Activated naive CD4-positive, alpha-beta T cell treated with anti-CD3 and anti-CD28 coated beads, Interleukin-2, amount 10 ng/mL, durations not matched to agents 7 days and 5 days (primary cell): ENCODE results near the gene BLZF1.
"Not testable (repeated sequence)": the region's sequence is repeated elsewhere in the genome, so short reads cannot be mapped to it uniquely, and the experiment has no call there.

Experiments
- CTCF ChIA-PET: fragments of 350-600 bp; sonication (Branson Sonifier 250); formaldehyde crosslinking; loops from one replicate; lab custom pipeline; 2021; ENCODE audit warnings: antibody characterized with exemption; lab: Charles Lee
- DNase-seq: peaks from one replicate; pipeline ENCODE4 v3.0.0-alpha.2; 2020
- H3K27ac Mint-ChIP-seq: one replicate; pipeline ENCODE4 v1.8.0; 2021; ENCODE audit warnings: mild to moderate bottlenecking, moderate library complexity, mixed read lengths
- H3K27me3 Mint-ChIP-seq: one replicate; pipeline ENCODE4 v1.8.0; 2021; ENCODE audit warnings: mild to moderate bottlenecking, mixed read lengths
- H3K36me3 Mint-ChIP-seq: one replicate; pipeline ENCODE4 v1.8.0; 2021; ENCODE audit warnings: mixed read lengths
- H3K4me1 Mint-ChIP-seq: one replicate; pipeline ENCODE4 v1.8.0; 2021; ENCODE audit warnings: mixed read lengths
- H3K4me3 Mint-ChIP-seq: one replicate; pipeline ENCODE4 v1.8.0; 2021; ENCODE audit warnings: mild to moderate bottlenecking, moderate library complexity, mixed read lengths
- H3K9me3 Mint-ChIP-seq: one replicate; pipeline ENCODE4 v1.8.0; 2021; ENCODE audit warnings: mixed read lengths

BLZF1 gene

GRCh38 chr1:169371404-169371803 lies 3.4 kb downstream of the BLZF1 start:
- CTCF ChIA-PET, result interaction anchor here (1.4 kb wide), 1 partner anchor 11 kb away, joined by 3 read pairs; no protein-coding TSS in a partner anchor
- H3K9me3 Mint-ChIP-seq, result no peaks in the 10 kb centered on the region
- DNase-seq, result no peak
- peaks cover 32% of the 10 kb centered on the region for H3K4me1 Mint-ChIP-seq
- peak overlapping the region; percentile 13 for H3K27ac Mint-ChIP-seq
- H3K36me3 Mint-ChIP-seq, result peaks cover 31% of the 10 kb centered on the region
- H3K27me3 Mint-ChIP-seq, result no peaks in the 10 kb centered on the region
- peak overlapping the region; percentile 27 for H3K4me3 Mint-ChIP-seq

GRCh38 chr1:169381162-169381561 lies 13.2 kb downstream of the BLZF1 start:
- Mint-ChIP-seq H3K27me3 (no peaks in the 10 kb centered on the region), H3K27ac (no peak overlapping the region), H3K36me3 (peaks cover 46% of the 10 kb centered on the region), H3K9me3 (no peaks in the 10 kb centered on the region), H3K4me1 (no peaks in the 10 kb centered on the region), H3K4me3 (no peak overlapping the region)
- CTCF ChIA-PET, result no interaction called here
- no peak for DNase-seq

- H3K9me3 Mint-ChIP-seq, result no peaks in the 10 kb centered on the region
- no peak overlapping the region for H3K27ac Mint-ChIP-seq
- no peaks in the 10 kb centered on the region for H3K4me1 Mint-ChIP-seq
- H3K4me3 Mint-ChIP-seq, result no peak overlapping the region
- CTCF ChIA-PET, result interaction anchor here (1.4 kb wide), 1 partner anchor 11 kb away, joined by 3 read pairs; no protein-coding TSS in a partner anchor
- H3K36me3 Mint-ChIP-seq, result peaks cover 41% of the 10 kb centered on the region
- no peaks in the 10 kb centered on the region for H3K27me3 Mint-ChIP-seq
- DNase-seq, result no peak
Measured at GRCh38 chr1:169383449-169383848, 15.5 kb downstream of the BLZF1 start.

- Mint-ChIP-seq H3K4me1 (peaks cover 17% of the 10 kb centered on the region), H3K27me3 (no peaks in the 10 kb centered on the region), H3K36me3 (peaks cover 49% of the 10 kb centered on the region), H3K4me3 (no peak overlapping the region), H3K9me3 (no peaks in the 10 kb centered on the region), H3K27ac (no peak overlapping the region)
- CTCF ChIA-PET, result interaction anchor here (0.6 to 0.7 kb wide), 2 partner anchors 17 to 801 kb away, joined by 3 read pairs; no protein-coding TSS in a partner anchor
- no peak for DNase-seq
Measured at GRCh38 chr1:169387399-169387798, 19.4 kb downstream of the BLZF1 start.

DNA sequence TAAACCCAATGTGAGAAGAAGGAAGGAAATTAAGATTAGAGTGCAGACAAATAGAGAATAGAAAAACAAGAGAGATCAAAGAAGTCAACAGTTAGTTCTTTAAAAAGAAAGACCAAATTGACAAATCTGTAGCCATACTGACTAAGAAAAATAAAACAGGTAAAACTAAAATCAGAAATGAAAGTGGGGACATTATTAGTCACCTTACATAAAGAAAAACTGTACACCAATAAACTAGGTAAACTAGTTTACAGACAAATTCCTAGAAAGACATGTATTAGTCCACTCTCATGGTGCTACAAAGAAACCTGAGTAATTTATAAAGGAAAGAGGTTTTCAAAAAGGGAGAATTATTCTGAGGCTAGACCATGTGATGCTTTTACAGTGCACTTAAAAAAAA lies 22.3 kb downstream of the BLZF1 start:
- Mint-ChIP-seq H3K4me1 (peaks cover 17% of the 10 kb centered on the region), H3K9me3 (no peaks in the 10 kb centered on the region), H3K4me3 (no peak overlapping the region), H3K36me3 (peaks cover 64% of the 10 kb centered on the region), H3K27ac (no peak overlapping the region), H3K27me3 (no peaks in the 10 kb centered on the region)
- CTCF ChIA-PET, result no interaction called here
- DNase-seq, result no peak

DNA sequence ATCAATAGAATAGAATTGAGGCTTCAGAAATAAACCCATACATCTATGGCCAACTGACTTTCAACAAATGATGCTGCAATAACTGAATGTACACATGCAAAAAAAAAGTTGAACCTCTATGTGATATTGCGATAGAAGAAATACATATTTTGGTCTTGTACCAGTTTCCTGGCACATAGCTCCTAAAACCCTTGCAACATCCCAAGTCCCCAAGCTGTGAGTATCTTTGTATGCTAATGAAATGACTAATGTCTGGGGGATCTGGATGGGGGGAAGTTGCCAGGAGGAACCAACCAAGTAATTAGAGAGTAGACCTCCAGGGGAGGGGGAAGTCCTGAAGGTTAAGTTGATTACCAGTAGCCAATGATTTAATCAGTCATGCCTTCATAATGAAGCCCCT lies 24.4 kb downstream of the BLZF1 start:
- no peaks in the 10 kb centered on the region for H3K9me3 Mint-ChIP-seq
- CTCF ChIA-PET, result no interaction called here
- no peak overlapping the region for H3K4me3 Mint-ChIP-seq
- H3K36me3 Mint-ChIP-seq, result peaks cover 59% of the 10 kb centered on the region
- no peak for DNase-seq
- peaks cover 17% of the 10 kb centered on the region for H3K4me1 Mint-ChIP-seq
- H3K27ac Mint-ChIP-seq, result no peak overlapping the region
- H3K27me3 Mint-ChIP-seq, result no peaks in the 10 kb centered on the region

- Mint-ChIP-seq H3K4me3 (no peak overlapping the region), H3K27me3 (peaks cover 5% of the 10 kb centered on the region), H3K9me3 (peaks cover 5% of the 10 kb centered on the region), H3K27ac (no peak overlapping the region), H3K4me1 (no peaks in the 10 kb centered on the region), H3K36me3 (peaks cover 47% of the 10 kb centered on the region)
- CTCF ChIA-PET, result no interaction called here
- no peak for DNase-seq
Measured at GRCh38 chr1:169395955-169396354, 28.0 kb downstream of the BLZF1 start.

- Mint-ChIP-seq H3K27me3 (peaks cover 11% of the 10 kb centered on the region), H3K9me3 (peaks cover 41% of the 10 kb centered on the region), H3K36me3 (peaks cover 10% of the 10 kb centered on the region)
- H3K4me1 Mint-ChIP-seq, DNase-seq, H3K4me3 Mint-ChIP-seq, CTCF ChIA-PET, H3K27ac Mint-ChIP-seq: not testable (repeated sequence)
Measured at GRCh38 chr1:169402578-169402977, 34.6 kb downstream of the BLZF1 start.

GRCh38 chr1:169408340-169408739 lies 40.3 kb downstream of the BLZF1 start:
- not testable (repeated sequence) for DNase-seq
- peaks cover 33% of the 10 kb centered on the region for H3K9me3 Mint-ChIP-seq

GRCh38 chr1:169414952-169415351 lies 47.0 kb downstream of the BLZF1 start:
- no peak overlapping the region for H3K4me3 Mint-ChIP-seq
- H3K9me3 Mint-ChIP-seq, result peaks cover 6% of the 10 kb centered on the region
- peaks cover 4% of the 10 kb centered on the region for H3K27me3 Mint-ChIP-seq
- H3K36me3 Mint-ChIP-seq, result no peaks in the 10 kb centered on the region
- no peak overlapping the region for H3K27ac Mint-ChIP-seq
- DNase-seq, result no peak
- H3K4me1 Mint-ChIP-seq, result no peaks in the 10 kb centered on the region
- CTCF ChIA-PET, result interaction anchor here (0.6 kb wide), 1 partner anchor 79 kb away, joined by 3 read pairs; no protein-coding TSS in a partner anchor

More at GRCh38 chr1:169408340-169408739, 40.3 kb downstream of the BLZF1 start:
- CTCF ChIA-PET, H3K36me3 Mint-ChIP-seq, H3K27me3 Mint-ChIP-seq, H3K27ac Mint-ChIP-seq, H3K4me1 Mint-ChIP-seq, H3K4me3 Mint-ChIP-seq: not testable (repeated sequence)

DNA sequence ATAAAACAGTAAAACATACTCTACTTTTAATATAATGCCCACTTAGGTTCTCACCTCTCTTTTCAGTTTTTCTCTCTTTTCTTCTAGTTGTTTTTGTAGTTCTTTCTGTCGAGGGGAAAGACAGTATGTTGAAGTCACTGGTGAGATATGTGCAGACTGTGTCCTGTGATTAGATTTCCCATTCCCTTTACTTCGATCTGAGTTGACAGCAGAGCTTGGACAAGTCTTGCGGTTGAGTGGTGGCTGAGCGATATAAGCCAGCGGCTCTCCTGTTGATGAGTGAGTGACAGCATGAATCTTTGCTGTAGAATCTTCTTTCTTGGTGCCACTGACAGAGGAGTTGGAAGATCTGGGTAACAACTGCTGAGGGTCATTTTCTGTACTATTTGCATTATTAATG lies 53.3 kb downstream of the BLZF1 start:
- no peaks in the 10 kb centered on the region for H3K4me1 Mint-ChIP-seq

DNA sequence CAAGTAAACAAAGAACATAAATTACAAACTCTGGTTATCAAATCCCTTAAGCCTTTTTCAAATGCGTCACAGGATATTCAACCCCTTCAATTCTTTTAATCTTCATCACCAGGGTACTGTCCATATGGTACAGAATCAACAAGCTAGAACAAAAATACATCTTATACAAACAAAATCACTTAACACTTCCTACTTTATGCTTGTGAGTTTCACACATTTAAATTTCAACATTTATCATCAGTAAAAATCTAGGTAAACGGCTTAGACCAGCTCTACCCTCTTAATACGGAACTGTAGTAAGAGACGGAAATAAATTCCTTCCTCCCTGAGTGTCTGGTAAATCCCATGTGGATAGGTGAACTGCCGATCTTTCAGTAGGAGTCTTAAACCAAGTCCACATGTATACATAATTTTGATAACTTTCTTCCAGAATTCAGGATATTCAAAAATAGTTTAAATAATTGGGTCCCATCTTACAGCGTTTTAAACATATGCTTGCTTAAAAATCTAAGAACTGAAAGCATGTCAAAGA lies 58.2 kb downstream of the BLZF1 start:
- Mint-ChIP-seq H3K9me3 (no peaks in the 10 kb centered on the region), H3K36me3 (no peaks in the 10 kb centered on the region), H3K27me3 (peaks cover 72% of the 10 kb centered on the region), H3K4me3 (no peak overlapping the region), H3K4me1 (peaks cover 12% of the 10 kb centered on the region), H3K27ac (no peak overlapping the region)
- CTCF ChIA-PET, result no interaction called here
- no peak for DNase-seq

More for the DNA sequence above, 53.3 kb downstream of the BLZF1 start:
- H3K4me3 Mint-ChIP-seq, result no peak overlapping the region
- H3K27ac Mint-ChIP-seq, result no peak overlapping the region
- CTCF ChIA-PET, result no interaction called here
- no peak for DNase-seq
- H3K9me3 Mint-ChIP-seq, result no peaks in the 10 kb centered on the region
- no peaks in the 10 kb centered on the region for H3K36me3 Mint-ChIP-seq
- H3K27me3 Mint-ChIP-seq, result peaks cover 38% of the 10 kb centered on the region

- no peaks in the 10 kb centered on the region for H3K9me3 Mint-ChIP-seq
- CTCF ChIA-PET, result interaction anchor here (1.1 to 1.3 kb wide), 2 partner anchors 79 to 119 kb away, joined by 4 to 5 read pairs; no protein-coding TSS in a partner anchor
- peaks cover 74% of the 10 kb centered on the region for H3K27me3 Mint-ChIP-seq
Measured at GRCh38 chr1:169427081-169427641, 59.2 kb downstream of the BLZF1 start, which contains the start of gene CCDC181. Gene CCDC181 (minus strand): TSS chr1:169427474. CDS start chr1:169424927, 2,547 bp downstream.

More at GRCh38 chr1:169427081-169427641, 59.2 kb downstream of the BLZF1 start, which contains the start of gene CCDC181:
- H3K27ac Mint-ChIP-seq, result no peak within 1 kb of the TSS
- H3K4me1 Mint-ChIP-seq, result peaks cover 12% of the 10 kb centered on the region
- DNase-seq, result peak; percentile 78
- H3K4me3 Mint-ChIP-seq, result peak within 1 kb of the TSS; percentile 76
- H3K36me3 Mint-ChIP-seq, result no peaks in the 10 kb centered on the region
